COR-L47 (cell line): ENCODE measurements around the gene GALNS.
"Not testable (repeated sequence)": the region's sequence is repeated elsewhere in the genome, so short reads cannot be mapped to it uniquely, and the experiment has no call there.

ENCODE experiments used
- DNase-seq: peaks from one replicate; lab custom pipeline; 2025; lab: John Stamatoyannopoulos, UW

The GALNS gene

DNA sequence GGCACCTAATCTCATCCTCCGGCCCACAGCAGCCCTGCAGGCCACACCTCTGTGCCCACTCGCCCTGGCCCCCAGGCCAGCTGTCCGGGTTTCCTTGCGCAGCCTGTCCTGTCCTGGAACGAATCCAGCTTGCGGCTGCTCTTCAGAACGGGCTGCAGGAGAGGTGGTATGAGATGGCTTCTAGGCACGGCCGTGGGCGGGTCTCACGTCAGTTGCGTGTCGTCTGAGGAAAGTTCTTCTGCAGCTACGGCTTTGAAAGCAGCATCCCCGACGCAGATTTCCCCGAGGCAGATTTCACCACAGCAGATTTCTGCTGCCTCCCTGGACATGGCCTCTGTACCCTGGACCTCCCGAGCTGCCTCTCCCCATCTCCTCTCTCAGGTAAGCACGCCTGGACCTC, 18.2 kb downstream of the GALNS start:
- DNase-seq = no peak

DNA sequence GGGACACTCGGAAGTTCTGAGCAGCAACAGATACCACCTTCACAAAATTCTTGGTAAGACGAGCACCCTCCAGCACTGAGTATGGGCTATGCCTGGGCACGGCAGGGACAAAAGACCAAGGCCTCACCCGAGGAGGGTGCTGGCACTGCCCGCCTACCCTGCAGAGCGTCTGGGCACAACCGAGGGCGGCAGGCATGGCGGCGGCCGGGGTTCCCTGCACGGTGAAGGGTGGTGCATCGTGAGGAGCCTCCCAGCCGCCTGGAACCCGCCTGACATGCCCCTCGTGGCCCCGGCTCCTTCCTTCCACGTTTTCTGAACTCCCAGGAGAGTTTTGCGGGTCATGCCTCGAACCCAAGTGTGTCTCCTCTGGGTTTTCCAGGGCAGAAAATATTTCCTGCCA, 18.9 kb downstream of the GALNS start:
- no peak for DNase-seq

DNA sequence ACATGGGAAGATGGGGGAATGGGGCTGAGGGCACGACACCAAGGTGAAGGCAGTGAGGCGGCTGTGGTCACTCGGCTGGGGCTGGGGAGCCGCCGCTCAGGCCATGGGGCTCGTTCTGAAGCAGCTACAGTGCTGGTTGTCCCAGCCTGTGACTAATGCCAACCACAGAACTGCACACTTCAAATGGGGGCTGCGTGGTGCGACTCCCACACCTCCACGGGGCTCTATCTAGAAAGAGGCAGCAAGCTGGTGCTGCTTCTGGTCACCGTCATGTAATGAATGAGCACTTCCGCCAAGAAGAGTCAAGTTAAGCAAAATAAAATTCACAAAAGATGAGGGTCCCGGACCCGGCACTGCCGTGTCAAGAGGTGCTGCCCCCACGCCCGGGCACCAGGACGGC, 20.0 kb downstream of the GALNS start:
- DNase-seq = no peak

DNA sequence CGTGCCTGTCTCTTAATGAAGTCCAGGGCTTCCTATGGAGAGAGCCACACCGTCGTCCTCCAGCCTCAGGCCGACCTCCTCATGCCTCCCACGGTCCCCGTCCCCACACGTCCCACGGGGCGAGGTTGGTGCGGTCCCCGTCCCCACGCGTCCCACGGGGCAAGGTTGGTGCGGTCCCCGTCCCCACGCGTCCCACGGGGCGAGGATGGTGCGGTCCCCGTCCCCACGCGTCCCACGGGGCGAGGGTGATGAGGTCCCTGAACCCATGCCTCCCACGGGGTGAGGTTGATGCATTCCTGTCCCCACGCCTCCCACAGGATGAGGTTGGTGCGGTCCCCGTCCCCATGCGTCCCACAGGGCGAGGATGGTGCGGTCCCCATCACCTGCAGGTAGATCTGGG, 20.9 kb downstream of the GALNS start:
- no peak for DNase-seq

DNA sequence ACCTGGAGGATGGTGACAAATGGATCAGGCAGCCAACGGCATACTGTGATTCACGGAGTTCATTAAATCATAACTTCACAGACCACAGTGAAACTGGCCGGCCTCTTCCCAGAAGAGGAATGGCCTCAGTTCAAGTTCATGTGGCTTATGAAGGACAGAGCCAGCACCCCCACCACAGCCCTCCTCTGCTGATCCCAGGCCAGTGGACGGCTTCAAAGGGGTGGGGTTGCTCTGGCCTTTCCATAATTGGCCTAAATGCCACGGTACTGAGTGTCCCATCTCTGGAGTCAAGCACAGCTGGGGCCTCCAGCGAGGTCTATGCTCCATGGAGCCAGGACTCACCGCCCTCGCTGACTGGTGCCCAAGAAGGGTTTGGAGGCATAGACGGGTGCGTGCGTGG, 21.4 kb downstream of the GALNS start:
- DNase-seq = no peak

DNA sequence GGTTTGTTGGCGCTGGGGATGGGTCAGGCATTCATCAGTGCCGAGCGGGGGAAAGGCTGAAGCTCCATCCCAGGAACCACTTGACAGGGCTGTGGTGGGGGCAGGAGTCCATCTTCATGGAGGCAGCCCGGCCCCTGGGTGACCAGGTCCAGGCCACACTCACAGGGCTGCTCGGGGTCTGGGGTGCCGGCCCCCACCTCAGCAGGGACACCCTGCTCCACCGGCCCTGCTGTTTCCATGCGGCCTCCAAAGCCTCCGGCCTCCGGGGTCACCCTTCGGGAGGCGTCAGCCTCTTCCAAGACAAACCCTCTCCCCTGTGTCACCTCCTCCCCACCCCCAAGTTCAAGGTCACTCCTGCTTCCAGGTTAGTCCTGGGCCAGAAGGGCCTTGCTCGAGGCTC, 22.1 kb downstream of the GALNS start:
- DNase-seq = no peak

DNA sequence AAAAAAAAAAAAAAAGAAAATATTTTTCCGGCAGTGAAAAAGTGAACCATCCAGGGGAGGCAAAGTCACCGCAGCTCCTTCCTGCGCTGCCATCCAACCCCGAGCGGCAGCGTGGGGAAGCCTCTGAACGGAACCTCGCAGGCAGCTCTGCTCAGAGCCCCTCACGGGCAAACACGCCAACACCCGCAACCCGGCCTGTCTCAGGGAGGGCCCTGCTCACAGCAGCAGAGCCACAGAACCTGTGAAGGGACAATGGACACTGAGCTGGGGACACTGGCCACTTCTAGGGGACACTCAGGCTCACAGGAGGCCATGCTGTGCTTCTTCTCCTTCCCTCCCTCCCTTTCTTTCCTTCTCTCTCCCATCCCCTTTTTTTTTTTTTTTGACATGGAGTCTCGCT, 23.7 kb downstream of the GALNS start:
- no peak for DNase-seq

DNA sequence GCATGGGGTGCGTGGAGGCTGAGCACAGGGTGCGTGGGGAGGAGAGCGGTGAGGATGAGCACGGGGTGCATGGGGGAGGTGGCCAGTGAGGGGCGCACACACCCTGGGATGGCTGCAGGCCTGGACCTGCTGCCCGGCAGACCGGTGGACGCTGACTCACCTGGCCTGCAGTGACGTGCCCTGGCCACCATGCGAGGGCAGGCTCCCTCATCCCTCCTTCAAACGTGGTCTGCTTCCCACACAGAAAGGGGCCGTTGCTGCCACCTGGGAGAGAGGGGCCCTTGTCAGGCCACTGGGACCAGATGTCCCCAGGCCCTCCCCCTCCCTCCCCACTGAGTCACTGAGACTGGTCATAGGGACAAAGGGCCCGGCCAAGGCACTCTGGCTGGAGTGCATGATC, 24.9 kb downstream of the GALNS start:
- no peak for DNase-seq

DNA sequence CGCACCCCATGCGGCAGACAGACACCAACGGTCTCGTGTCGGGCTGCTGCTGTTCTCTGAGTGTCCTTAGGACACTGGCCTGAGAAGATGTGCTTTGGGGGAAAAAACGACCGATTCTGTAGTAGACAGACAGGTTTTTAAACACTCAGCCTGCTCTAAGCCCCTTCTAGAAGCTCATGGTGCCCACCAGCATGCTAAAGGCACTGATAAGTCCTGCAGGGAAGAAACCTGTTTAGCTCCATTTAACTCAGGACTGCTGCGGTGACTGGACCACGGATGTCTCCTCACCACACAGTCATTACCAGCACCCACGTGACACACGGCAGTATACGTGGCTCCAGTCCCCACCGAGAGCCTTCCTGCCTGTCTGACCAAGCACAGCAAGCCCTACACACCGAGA, 26.0 kb downstream of the GALNS start:
- no peak for DNase-seq

DNA sequence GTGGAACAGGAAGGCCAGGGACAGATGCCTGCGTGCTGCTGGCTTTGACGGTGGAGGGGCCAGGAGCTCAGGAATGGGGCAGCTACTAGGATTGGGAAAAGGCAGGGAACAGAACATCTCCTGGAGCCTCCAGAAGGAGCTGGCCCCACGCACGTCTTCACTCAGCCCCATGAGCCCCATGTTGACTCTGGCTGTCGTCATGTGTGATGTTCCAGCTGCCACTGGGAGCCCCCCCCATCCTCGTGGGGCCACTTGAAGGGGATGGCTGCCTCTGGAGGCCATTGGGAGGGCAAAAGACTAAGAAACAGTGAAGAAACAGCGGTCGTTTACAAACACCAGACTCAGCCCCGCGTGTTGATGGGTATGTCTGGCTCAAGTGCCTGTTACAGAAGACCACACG, 26.5 kb downstream of the GALNS start:
- DNase-seq = no peak

DNA sequence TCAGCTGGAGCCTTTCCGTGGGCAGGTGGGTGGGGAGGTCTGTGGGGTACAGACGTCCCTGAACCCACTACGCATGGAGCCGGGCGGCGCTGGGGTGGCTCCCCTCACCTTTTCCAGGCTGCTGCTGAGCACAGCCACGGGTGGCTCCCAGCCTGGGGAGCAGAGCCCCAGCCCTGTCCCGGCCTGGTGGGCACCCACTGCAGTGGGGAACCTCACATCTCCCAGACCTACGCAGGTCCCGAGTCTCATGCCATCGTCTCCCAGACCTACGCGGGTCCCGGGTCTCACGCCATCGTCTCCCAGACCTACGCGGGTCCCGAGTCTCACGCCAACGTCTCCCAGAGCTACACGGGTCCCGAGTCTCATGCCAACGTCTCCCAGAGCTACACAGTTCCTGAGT, 28.0 kb downstream of the GALNS start:
- no peak for DNase-seq

DNA sequence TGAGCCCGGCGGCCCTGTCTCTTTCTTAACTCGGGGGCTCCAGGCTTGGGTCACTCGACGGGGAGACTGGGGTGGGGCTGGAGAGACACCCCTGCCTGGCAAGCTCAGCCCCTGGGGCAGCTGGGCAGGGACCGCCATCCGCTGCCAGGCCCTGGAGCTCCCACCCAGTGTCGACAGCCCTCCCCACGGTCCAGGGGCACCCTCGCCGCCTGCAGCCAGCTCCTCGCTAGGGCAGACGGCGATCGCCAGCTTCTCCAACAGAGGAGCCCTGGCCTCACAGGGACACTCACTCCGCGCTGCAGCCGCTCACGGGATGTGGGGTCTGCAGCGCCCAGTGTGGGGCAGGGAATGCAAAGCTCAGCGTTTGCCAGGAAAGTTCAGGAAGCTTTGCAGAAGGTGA, 29.0 kb downstream of the GALNS start:
- no peak for DNase-seq

DNA sequence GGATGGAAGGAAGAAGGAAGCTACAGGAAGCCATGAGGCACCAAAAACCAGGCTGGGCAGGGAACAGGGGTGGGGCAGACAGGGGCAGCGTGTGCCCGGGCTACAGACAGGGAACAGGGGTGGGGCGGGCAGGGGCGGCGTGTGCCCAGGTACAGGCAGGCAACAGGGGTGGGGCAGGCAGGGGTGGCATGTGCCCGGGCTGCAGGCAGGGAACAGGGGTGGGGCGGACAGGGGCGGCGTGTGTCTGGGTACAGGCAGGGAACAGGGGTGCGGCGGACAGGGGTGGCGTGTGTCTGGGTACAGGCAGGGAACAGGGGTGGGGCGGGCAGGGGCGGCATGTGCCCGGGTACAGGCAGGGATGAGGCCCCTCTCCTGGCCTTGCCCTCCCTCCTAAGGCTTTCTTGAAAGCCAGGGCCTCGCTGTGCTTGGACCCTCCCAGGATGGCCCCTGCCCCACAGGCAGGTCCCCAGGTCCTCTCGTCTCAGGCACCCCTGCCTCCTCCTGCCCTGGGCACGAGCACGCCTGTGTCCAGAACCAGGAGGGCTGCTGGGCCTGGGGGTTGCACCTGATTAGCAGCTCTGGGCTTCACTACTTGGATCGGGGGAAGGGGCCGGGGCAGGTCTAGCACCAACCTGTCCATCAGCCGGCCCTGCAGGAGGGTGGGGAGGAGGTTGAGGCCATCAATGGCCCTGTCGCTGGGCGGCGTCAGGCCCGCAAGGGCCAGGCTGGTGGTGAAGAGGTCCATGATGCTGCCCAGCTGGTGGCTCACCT, 30.5 kb downstream of the GALNS start:
- no peak for DNase-seq

DNA sequence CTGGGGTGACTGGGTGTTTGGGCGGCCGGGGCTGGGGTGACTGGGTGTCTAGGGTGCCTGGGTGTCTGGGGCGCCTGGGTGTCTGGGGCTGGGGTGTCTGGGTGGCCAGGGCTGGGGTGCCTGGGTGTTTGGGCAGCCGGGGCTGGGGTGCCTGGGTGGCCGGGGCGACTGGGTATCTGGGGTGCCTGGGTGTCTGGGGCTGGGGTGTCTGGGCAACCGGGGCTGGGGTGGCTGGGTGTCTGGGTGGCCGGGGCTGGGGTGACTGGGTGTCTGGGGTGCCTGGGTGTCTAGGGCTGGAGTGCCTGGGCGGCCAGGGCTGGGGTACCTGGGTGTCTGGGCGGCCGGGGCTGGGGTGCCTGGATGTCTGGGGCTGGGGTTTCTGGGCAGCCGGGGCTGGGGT, 31.6 kb downstream of the GALNS start:
- DNase-seq = no peak

DNA sequence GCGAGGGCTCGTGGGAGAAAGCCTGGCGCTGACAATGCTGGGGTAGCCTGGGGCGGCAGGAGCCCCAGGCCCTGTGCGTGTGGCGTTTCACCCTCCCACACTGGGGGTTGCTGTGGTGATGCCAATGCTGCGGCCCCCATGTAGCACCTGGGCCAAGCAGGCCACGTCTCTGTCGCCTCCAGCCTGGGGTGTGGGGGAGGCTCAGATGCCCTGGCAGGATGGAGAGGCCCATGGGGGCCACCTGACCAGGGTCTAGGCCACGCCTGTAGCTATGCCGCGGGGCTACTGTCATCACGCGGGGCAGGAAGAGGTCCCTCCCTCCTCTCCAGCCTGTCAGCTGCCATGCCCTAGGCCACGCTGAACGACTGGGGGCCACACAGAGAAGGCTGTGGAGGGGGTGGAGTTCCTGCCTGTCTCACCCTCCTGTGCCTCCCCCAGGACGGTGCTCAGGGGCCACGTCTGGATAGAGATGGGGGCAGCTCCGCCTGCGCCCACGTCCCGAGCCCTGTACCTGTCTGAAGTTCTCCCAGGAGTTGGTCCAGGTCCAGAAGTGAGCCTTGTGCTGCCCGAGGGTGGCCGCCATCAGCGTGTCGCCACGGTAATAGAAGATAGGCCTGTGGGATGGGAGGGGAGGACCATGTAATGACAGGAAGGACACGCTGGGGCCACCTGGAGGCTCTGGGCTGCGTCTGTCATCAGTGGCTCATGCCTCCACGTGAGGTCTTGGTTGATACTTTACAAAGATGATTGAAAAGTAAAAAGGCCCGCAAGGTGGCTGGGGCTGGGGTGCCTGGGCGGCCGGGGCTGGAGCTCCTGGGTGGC, 32.3 kb downstream of the GALNS start:
- no peak for DNase-seq

DNA sequence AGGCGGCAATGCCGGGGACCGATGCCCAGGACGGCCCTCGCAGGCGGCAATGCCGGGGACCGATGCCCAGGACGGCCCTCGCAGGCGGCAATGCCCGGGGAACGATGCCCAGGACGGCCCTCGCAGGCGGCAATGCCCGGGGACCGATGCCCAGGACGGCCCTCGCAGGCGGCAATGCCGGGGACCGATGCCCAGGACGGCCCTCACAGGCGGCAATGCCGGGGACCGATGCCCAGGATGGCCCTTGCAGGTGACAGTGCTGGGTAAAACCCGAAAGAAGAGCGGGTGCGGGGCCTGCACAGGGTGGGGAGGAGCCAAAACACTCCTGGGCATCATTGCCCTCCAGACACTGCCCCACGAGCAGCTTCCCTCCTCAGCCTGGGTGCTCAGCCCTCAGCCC, 33.1 kb downstream of the GALNS start:
- DNase-seq = not testable (repeated sequence)

DNA sequence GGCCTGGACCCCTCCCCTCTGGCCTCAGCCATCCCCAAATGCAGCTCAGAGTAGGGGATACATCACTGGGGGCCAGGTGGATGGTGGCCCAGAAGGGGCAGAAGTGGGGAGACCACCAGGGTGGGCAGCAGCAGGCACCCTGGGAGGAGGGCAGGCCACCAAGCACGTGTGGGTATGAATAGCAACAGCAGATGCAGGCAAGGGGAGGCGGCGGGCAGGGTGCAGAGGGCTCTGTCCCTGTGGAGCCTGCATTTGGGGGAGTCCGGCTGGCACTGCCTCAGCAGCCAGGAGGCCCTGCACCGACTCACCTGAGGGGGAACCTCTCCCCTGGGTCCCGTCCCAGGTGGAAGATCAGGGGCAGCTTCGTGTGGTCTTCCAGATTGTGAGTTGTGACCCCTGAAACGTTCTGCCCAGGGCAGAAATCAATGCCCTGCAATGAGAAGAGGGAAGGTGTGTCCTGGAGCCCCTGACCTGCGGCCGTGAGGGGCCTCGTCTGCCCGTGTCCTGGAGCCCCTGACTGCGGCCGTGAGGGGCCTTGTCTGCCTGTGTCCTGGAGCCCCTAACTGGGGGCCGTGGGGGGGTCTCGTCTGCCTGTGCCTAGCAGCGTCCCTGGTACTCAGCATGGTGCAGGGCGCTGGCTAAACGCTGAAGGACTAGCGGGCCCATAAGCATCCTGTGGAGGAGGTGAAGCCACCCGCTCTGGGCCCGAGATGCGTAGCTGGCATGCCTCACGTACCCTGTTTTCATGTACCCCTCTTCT, 34.3 kb downstream of the GALNS start:
- no peak for DNase-seq

DNA sequence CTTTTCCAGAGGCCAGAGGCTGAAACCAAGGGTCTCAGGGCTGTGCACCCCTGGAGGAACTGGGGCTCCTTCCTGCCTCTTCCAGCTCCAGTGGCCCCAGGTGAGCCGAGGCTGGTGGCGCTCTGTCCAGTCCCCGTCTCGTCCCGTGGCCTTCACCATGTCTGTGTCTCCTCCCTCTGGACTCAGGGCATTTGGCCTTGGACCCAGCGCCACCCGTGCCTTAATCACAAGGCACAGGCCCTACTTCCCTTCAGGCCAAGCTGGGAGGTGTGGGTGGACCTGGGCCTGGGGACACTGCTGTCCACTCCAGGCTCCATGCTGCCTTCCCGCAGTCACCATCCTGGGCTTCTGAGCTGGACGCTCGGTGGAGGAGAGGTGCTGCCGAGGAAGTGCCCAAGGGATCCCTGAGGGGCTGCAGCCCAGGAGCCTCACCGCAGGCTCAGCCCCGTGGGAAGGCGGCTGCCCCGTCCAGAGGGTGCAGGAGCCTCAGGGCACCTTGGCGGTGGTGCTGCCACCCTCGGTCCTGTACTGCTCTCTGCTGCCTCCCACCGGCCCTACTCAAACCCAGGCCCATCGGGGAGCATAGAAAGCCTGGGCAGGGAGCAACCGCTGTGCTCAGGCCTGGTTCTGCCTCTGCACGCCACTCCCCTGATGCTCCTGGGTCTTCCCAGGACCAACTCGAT, 35.4 kb downstream of the GALNS start:
- no peak for DNase-seq

DNA sequence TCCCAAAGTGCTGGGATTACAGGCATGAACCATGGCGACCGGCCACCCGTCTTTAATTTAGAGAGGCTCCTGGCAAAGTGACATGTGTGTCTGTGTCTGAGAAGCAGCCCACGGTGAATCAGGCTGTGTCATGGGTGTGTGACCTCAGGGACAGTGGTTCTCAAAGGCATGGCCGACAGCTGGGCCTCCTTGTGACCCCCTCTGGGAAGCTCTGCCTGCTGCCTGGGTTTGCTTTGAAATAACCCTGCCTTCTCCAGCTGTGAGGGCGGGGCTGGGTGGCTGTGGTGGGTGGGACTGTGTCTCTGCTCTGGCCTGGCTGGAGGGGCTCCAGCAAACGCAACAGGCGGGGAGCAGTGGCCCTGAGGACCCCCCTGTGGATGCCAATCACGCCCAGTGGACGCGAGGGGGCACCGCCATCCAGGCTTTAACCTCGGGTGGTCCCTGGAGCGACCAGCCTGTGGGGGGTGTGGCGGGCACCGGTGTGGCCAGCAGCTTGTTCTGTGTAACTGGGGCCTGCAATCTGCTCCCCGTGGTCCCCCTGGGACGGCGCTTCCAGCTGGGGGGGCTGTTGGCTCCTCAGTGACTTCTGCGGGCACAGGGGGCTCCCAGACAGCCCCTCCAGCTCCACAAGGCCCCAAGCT, 36.2 kb downstream of the GALNS start:
- DNase-seq = no peak

DNA sequence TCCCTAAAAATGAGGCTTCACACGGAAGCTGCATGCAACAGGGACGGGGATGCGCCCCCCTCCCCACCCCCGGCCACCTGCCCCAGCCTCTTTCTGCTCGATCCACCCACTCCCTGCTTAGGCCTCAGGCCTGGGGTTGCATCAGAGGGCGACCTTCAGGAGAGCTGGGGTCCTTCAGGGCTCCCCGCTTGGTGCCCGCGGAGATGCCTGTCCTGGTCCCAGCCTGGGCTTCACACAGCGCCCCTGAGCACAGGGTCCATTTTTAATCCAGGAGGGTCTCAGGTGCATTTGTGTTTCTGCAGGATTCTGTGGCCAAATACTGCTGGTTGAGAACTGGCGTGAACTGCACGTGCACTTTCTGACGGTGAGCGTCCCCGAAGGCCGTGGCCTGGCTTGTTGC, 37.6 kb downstream of the GALNS start:
- no peak for DNase-seq

DNA sequence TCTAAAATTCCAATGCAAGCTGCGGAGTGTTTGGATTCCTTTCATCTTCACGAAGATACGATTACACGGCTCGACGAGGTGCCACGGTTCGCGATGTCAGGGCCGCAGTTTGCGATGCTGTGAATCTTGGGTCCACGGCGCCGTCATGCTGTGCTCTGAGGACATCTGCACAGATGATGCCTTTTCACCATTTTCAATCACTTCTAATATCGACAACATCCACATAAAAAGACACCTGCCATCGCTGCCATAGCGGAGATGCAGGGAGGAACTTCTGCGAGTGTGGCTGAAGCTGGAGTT, 38.2 kb downstream of the GALNS start:
- DNase-seq = no peak
